Putamen (tissue), 1 donor: ENCODE results near the gene NGB.

ENCODE experiments used
- DNase-seq: peaks from one replicate; pipeline ENCODE4 v3.0.0-alpha.2; 2016; ENCODE audit warnings: low spot score

The NGB gene

GRCh38 chr14:77264466-77265186 is 6.4 kb downstream of the NGB start:
- no peak for DNase-seq

GRCh38 chr14:77260631-77261030 is 10.4 kb downstream of the NGB start:
- DNase-seq, result no peak

- DNase-seq, result no peak
Observed at GRCh38 chr14:77260199-77260598, 10.8 kb downstream of the NGB start.

GRCh38 chr14:77259025-77259715 is 11.8 kb downstream of the NGB start:
- DNase-seq, result no peak

- DNase-seq, result no peak
Observed at GRCh38 chr14:77258566-77258965, 12.4 kb downstream of the NGB start.

- DNase-seq, result no peak
Observed at GRCh38 chr14:77257700-77258099, 13.3 kb downstream of the NGB start.

- DNase-seq, result no peak
Observed at GRCh38 chr14:77256694-77257093, 14.3 kb downstream of the NGB start.

GRCh38 chr14:77253333-77254190 is 17.4 kb downstream of the NGB start:
- no peak for DNase-seq

GRCh38 chr14:77251870-77252269 is 19.1 kb downstream of the NGB start:
- no peak for DNase-seq

- DNase-seq, result no peak
Observed at GRCh38 chr14:77250927-77251326, 20.1 kb downstream of the NGB start.

- DNase-seq, result no peak
Observed at GRCh38 chr14:77249286-77249685, 21.7 kb downstream of the NGB start.

GRCh38 chr14:77248666-77249065 is 22.3 kb downstream of the NGB start:
- DNase-seq, result no peak

GRCh38 chr14:77246784-77247183 is 24.2 kb downstream of the NGB start:
- DNase-seq, result no peak

GRCh38 chr14:77245820-77246219 is 25.2 kb downstream of the NGB start:
- DNase-seq, result no peak

- no peak for DNase-seq
Observed at GRCh38 chr14:77243853-77244252, 27.2 kb downstream of the NGB start.

GRCh38 chr14:77242752-77243151 is 28.3 kb downstream of the NGB start:
- DNase-seq, result no peak

- no peak for DNase-seq
Observed at GRCh38 chr14:77241955-77242354, 29.1 kb downstream of the NGB start.

- DNase-seq, result no peak
Observed at GRCh38 chr14:77240336-77240915, 30.6 kb downstream of the NGB start.

- DNase-seq, result no peak
Observed at GRCh38 chr14:77239412-77239811, 31.6 kb downstream of the NGB start.

GRCh38 chr14:77238996-77239395 is 32.0 kb downstream of the NGB start:
- no peak for DNase-seq

- DNase-seq, result no peak
Observed at GRCh38 chr14:77238356-77238755, 32.6 kb downstream of the NGB start.

GRCh38 chr14:77236814-77237213 is 34.2 kb downstream of the NGB start:
- no peak for DNase-seq
